HCT116 (cell line): ENCODE data around the gene MAP3K9. TPM values are rescaled to one million over a fixed set of nuclear protein-coding genes. Genes with fewer than 3 reads are reported as not detected.

Source experiments
- ATAC-seq: fragments of 200-7000 bp; cut with Tn5 transposase; 2 replicates; pipeline ENCODE4 v1.9.1; 2020; ENCODE audit warnings: mild to moderate bottlenecking, moderate library complexity
- BruUV-seq: library from RNA; stranded (reverse); fragments of 400-500 nt; replicated peaks from 2 replicates; lab custom pipeline; 2021; lab: Mats Ljungman, UMichigan
- CTCF ChIA-PET: fragments of 300-600 bp; sonication (Branson Sonifier 250); formaldehyde crosslinking; loops from one replicate; lab custom pipeline; 2021; ENCODE audit warnings: antibody characterized with exemption; lab: Charles Lee
- POLR2A ChIA-PET: fragments of 300-600, 350-600 bp; sonication (Branson Sonifier 250); formaldehyde crosslinking; loops from one replicate; lab custom pipeline; 2021; ENCODE audit warnings: antibody characterized with exemption; lab: Charles Lee
- RAD21 ChIA-PET, 2 experiments: fragments of 300-600 bp; sonication (Branson Sonifier 250); formaldehyde crosslinking; loops; one replicate each; lab custom pipeline; 2023; ENCODE audit warnings: low total read pairs in 2 of 2; ENCODE audit not compliant: uncharacterized antibody in 2 of 2, unreplicated experiment in 2 of 2, low non-redundant PET in 1 of 2; lab: Charles Lee
- DNase-seq: peaks from one replicate; pipeline ENCODE4 v3.0.0-alpha.2; 2010; ENCODE audit warnings: low read depth, low spot score
- H2AFZ ChIP-seq: fragments of 200-600 bp; shearing (Covaris generic), sonication (generic); 2 replicates; pipeline ENCODE4 v1.6.1; 2017; ENCODE audit warnings: low read depth, mixed run types, mixed read lengths, antibody characterized with exemption, low read length; ENCODE audit not compliant: poor library complexity, severe bottlenecking
- H3K27ac ChIP-seq: 2 replicates; pipeline ENCODE4 v1.5.1; 2012; ENCODE audit warnings: low read depth, low read length
- H3K27me3 ChIP-seq: fragments of 200-600 bp; sonication (generic); 2 replicates; pipeline ENCODE4 v1.6.1; 2016; ENCODE audit warnings: mixed run types, low read length, mixed read lengths; ENCODE audit not compliant: insufficient read depth
- H3K36me3 ChIP-seq, 2 experiments: fragments of 200-500 bp in 1 of 2; fragments of 200-600 bp in 1 of 2; sonication (Bioruptor generic) in 1 of 2; sonication (generic) in 1 of 2; 2 replicates each; pipeline versions ENCODE4 v1.5.1 to v1.6.1; 2014 to 2016; ENCODE audit warnings: low read length in 2 of 2, inconsistent platforms in 1 of 2, mixed read lengths in 1 of 2, mixed run types in 1 of 2; ENCODE audit not compliant: insufficient read depth in 2 of 2, control insufficient read depth in 1 of 2
- H3K4me1 ChIP-seq, 2 experiments: fragments of 200-600 bp in 1 of 2; sonication (generic) in 1 of 2; 2 replicates each; pipeline versions ENCODE4 v1.5.1 to v1.6.1; 2012 to 2017; ENCODE audit warnings: low read length in 2 of 2, inconsistent platforms in 1 of 2, mild to moderate bottlenecking in 1 of 2, mixed read lengths in 1 of 2, mixed run types in 1 of 2, moderate library complexity in 1 of 2; ENCODE audit not compliant: insufficient read depth in 2 of 2, control insufficient read depth in 1 of 2
- H3K4me2 ChIP-seq: fragments of 200-600 bp; sonication (generic); 2 replicates; pipeline ENCODE4 v1.6.1; 2017; ENCODE audit warnings: mixed run types, low read length, mixed read lengths
- H3K4me3 ChIP-seq, 2 experiments: fragments of 200-600 bp in 1 of 2; sonication (generic) in 1 of 2; replicated peaks in 1 of 2; 2 replicates each; pipeline ENCODE4 v1.5.1; 2011 to 2016; ENCODE audit warnings: low read length in 2 of 2, control low read depth in 1 of 2, low read depth in 1 of 2, mild to moderate bottlenecking in 1 of 2, mixed read lengths in 1 of 2, mixed run types in 1 of 2
- H3K79me2 ChIP-seq: fragments of 200-600 bp; sonication (generic); 2 replicates; pipeline ENCODE4 v1.6.1; 2017; ENCODE audit warnings: mild to moderate bottlenecking, mixed run types, low read length, moderate library complexity, mixed read lengths; ENCODE audit not compliant: insufficient read depth
- H3K9ac ChIP-seq: fragments of 200-600 bp; sonication (generic); 2 replicates; pipeline ENCODE4 v1.6.1; 2016; ENCODE audit warnings: low read length, mixed read lengths
- H3K9me2 ChIP-seq: fragments of 200-600 bp; sonication (generic), shearing (Covaris generic); 2 replicates; pipeline ENCODE4 v1.6.1; 2017; ENCODE audit warnings: mixed run types, mild to moderate bottlenecking, moderate library complexity; ENCODE audit not compliant: insufficient read depth
- H3K9me3 ChIP-seq, 2 experiments: fragments of 200-500 bp in 1 of 2; fragments of 200-600 bp in 1 of 2; sonication (Bioruptor generic) in 1 of 2; sonication (generic) in 1 of 2; 2 replicates each; pipeline ENCODE4 v1.6.1; 2014 to 2017; ENCODE audit warnings: low read length in 2 of 2, mixed read lengths in 2 of 2, inconsistent platforms in 1 of 2, low read depth in 1 of 2, mild to moderate bottlenecking in 1 of 2, mixed run types in 1 of 2, moderate library complexity in 1 of 2; ENCODE audit not compliant: control insufficient read depth in 1 of 2, insufficient read depth in 1 of 2
- H4K20me1 ChIP-seq: fragments of 200-600 bp; sonication (generic), shearing (Covaris generic); 2 replicates; pipeline ENCODE4 v1.6.1; 2017; ENCODE audit warnings: mixed run types, mild to moderate bottlenecking, moderate library complexity; ENCODE audit not compliant: insufficient read depth
- CBX3 ChIP-seq: IDR thresholded peaks from 2 replicates; pipeline ENCODE4 v1.6.1; 2012; ENCODE audit warnings: low read depth
- EGR1 ChIP-seq: IDR thresholded peaks from 2 replicates; pipeline ENCODE4 v1.6.1; 2012; ENCODE audit warnings: low read depth
- FOSL1 ChIP-seq: IDR thresholded peaks from 2 replicates; pipeline ENCODE4 v1.6.1; 2012; ENCODE audit warnings: low read depth
- RAD21 ChIP-seq: IDR thresholded peaks from 2 replicates; pipeline ENCODE4 v1.6.1; 2012; ENCODE audit warnings: low read depth, mild to moderate bottlenecking
- TCF7L2 ChIP-seq: IDR thresholded peaks from 2 replicates; pipeline ENCODE4 v1.7.0; 2011; ENCODE audit warnings: borderline replicate concordance, inconsistent platforms; ENCODE audit not compliant: insufficient read depth, insufficient read length; ENCODE audit errors: extremely low read depth
- ZFX ChIP-seq: fragments of 450-650 bp; IDR thresholded peaks from 2 replicates; pipeline ENCODE4 v1.6.1; 2017
- ZNF274 ChIP-seq: fragments of 200-500 bp; sonication (Bioruptor generic); IDR thresholded peaks from 2 replicates; pipeline ENCODE4 v1.6.1; 2014; ENCODE audit warnings: mild to moderate bottlenecking, low read depth, low read length, inconsistent platforms
- intact Hi-C: fragments of 100-400 bp; cut with micrococcal nuclease; formaldehyde crosslinking; loops from 2 replicates; pipeline ENCODE4 v1.10.0; 2022
- total RNA-seq: library from RNA; stranded (reverse); gene quantifications from one replicate; pipeline ENCODE4 v1.2.1, GENCODE V29; 2021; ENCODE audit not compliant: unreplicated experiment
- TF ChIP-seq, protein P1 (sequence below): IDR thresholded peaks from 2 replicates; pipeline ENCODE4 v1.6.1; 2012; ENCODE audit warnings: low read depth
- TF ChIP-seq, protein P2 (sequence below): IDR thresholded peaks from 2 replicates; pipeline ENCODE4 v1.6.1; 2012

The MAP3K9 gene
- total RNA-seq, 1 experiment from 2014 or later, result 11.7 TPM

- intact Hi-C loops, result no loop called here
- ChIA-PET RAD21 (no interaction called here), CTCF (interaction anchor here (1.4 kb wide), 1 partner anchor 83 kb away, joined by 3 read pairs; no protein-coding TSS in a partner anchor), POLR2A (no interaction called here)
- peaks cover 0 to 6% of the 10 kb centered on the region in 2 experiments; a peak in 1 of 4 replicates for H3K4me1 ChIP-seq
- no peak overlapping the region for H2AFZ ChIP-seq
- H3K36me3 ChIP-seq, result peaks cover 13% of the 10 kb centered on the region in 2 experiments; a peak in 3 of 4 replicates
- DNase-seq, result no peak
- H3K4me2 ChIP-seq, result no peak overlapping the region
- H3K27ac ChIP-seq, result no peak overlapping the region
- no peaks in the 10 kb centered on the region for H3K27me3 ChIP-seq
- no peak overlapping the region for H3K4me3 ChIP-seq
- H3K9me2 ChIP-seq, result no peaks in the 10 kb centered on the region
- no peaks in the 10 kb centered on the region for H3K9me3 ChIP-seq
- no peak overlapping the region for H3K9ac ChIP-seq
- no peak for ATAC-seq
- BruUV-seq, result no TSS peak
- H4K20me1 ChIP-seq, result no peaks in the 10 kb centered on the region
- H3K79me2 ChIP-seq, result no peaks in the 10 kb centered on the region
- no peak for TF ChIP-seq CBX3
- TF ChIP-seq ZFX, result no peak
- TF ChIP-seq TCF7L2, result no peak
- TF ChIP-seq EGR1, result no peak
- no peak for TF ChIP-seq FOSL1
- TF ChIP-seq, protein P1, sequence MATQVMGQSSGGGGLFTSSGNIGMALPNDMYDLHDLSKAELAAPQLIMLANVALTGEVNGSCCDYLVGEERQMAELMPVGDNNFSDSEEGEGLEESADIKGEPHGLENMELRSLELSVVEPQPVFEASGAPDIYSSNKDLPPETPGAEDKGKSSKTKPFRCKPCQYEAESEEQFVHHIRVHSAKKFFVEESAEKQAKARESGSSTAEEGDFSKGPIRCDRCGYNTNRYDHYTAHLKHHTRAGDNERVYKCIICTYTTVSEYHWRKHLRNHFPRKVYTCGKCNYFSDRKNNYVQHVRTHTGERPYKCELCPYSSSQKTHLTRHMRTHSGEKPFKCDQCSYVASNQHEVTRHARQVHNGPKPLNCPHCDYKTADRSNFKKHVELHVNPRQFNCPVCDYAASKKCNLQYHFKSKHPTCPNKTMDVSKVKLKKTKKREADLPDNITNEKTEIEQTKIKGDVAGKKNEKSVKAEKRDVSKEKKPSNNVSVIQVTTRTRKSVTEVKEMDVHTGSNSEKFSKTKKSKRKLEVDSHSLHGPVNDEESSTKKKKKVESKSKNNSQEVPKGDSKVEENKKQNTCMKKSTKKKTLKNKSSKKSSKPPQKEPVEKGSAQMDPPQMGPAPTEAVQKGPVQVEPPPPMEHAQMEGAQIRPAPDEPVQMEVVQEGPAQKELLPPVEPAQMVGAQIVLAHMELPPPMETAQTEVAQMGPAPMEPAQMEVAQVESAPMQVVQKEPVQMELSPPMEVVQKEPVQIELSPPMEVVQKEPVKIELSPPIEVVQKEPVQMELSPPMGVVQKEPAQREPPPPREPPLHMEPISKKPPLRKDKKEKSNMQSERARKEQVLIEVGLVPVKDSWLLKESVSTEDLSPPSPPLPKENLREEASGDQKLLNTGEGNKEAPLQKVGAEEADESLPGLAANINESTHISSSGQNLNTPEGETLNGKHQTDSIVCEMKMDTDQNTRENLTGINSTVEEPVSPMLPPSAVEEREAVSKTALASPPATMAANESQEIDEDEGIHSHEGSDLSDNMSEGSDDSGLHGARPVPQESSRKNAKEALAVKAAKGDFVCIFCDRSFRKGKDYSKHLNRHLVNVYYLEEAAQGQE, result no peak
- TF ChIP-seq RAD21, result no peak
- TF ChIP-seq, protein P2, sequence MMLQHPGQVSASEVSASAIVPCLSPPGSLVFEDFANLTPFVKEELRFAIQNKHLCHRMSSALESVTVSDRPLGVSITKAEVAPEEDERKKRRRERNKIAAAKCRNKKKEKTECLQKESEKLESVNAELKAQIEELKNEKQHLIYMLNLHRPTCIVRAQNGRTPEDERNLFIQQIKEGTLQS, result no peak
- TF ChIP-seq ZNF274, result no peak
These were observed 74.3 kb downstream of the MAP3K9 start for GRCh38 chr14:70735043-70735442.
